Left renal cortex interstitium (tissue), 4 donors: ENCODE data around the gene DYNLT2B. TPM values are rescaled to one million over a fixed set of nuclear protein-coding genes. Genes with fewer than 3 reads are reported as not detected.
"Not testable (repeated sequence)": the region's sequence is repeated elsewhere in the genome, so short reads cannot be mapped to it uniquely, and the experiment has no call there.

Source experiments
- DNase-seq, 4 donors: peaks; one replicate each; pipeline ENCODE4 v3.0.0-alpha.2; 2013; ENCODE audit warnings: low read depth in 4 of 4, low spot score in 2 of 4, missing footprints in 1 of 4
- polyA plus RNA-seq, 4 donors: library from polyadenylated mRNA; unstranded; fragments of 120-200 nt; gene quantifications; one replicate each; pipeline ENCODE4 v1.2.1, GENCODE V29; 2013; ENCODE audit not compliant: insufficient read length in 4 of 4

The DYNLT2B gene
- 10 to 100 TPM; 34.6 to 44.8 (median 37.5) TPM for polyA plus RNA-seq

DNA sequence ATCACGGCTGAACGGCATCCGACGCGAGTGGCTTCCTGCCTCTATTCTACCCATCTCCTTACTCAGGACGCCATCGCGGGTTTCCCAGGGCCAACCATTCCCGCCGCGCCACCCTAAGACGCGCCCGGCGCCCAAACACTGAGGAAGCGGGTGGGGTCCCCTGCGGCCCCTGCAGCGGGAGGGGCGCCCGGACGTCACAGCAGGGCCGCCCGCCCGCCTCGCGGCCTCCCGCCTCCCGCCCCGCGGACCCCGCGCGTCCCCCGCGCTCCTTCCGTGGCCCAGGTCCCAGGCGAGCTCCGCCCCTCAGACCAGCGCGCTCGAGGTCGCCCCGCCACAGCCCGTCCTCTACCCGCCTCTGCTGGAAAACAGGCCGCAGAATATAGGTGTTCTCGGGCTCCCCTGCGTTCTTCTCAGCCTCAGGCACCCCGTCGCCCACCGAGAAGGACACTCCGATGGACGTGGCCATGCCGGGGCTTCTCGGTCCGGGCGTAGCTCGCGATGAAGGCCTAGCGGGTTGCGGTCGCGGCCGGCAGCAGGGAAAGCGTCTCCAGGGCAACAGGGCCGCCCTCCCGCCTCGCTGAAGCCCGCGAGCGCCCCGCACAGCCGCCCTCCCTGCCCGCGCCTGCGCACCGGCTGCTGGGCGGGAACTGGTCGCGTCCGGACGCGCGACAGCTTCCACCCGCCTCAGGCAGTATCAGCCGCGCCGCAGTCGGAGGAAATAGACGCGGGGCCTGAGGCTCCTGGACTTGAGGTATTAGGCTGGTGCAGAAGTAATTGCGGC, at the start of gene DYNLT2B:
Gene DYNLT2B (minus strand): TSS at position 554 of the 781 bp plus-strand sequence. CDS start 88 bp downstream, at position 466.
- DNase-seq = peak; percentile 63 to 86 (median 78)

DNA sequence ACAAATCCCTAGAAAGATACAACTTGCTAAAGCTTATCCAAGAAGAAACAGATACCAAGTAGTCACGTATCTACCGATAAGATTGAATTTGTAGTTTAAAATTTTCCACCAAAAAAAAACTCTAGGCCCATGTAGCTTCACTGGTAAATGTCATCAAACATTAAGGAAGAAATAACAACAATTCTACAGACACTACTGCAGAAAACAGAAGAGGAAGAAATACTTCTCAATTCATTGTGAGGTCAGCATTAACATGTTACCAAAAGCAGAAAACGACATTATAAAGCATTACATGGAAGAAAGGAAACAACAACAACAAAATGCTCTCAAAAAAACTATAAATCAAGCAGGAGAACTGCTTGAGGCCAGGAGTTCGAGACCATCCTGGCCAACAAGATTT, 47.7 kb upstream of the DYNLT2B start:
- DNase-seq = no peak

DNA sequence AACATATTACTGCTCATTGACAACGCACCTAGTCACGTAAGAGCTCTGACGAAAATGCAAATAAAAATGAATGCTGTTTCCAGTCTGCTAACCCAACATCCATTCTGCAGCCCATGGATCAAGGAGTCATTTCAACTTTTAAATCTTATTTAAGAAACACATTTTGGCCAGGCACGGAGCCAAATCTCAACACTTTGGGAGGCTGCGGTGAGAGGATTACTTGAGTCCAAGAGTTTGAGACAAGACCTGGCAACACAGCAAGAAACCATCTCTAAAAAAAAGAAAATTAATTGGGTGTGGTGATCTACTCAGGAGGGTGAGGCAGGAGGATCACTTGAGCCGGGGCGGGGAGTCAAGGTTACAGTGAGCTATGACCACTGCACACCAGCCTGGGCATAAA, 42.5 kb upstream of the DYNLT2B start:
- DNase-seq = no peak

DNA sequence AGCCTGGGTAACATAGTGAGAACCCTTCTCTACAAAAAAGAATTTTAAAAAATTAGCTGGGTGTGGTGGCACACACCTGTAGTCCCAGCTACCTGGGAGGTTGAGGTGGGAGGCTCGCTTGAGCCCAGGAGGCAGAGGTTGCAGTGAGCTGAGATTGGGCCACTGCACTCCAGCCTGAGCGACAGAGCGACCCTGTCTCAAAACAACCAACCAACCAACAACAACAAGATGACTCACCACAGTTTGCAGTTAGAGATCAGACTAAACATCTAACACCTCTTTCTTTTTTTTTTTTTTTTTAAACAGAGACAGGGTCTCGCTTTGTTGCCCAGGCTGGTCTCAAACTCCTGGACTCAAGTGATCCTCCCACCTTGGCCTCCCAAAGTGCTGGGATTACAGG, 40.5 kb upstream of the DYNLT2B start:
- not testable (repeated sequence) for DNase-seq

DNA sequence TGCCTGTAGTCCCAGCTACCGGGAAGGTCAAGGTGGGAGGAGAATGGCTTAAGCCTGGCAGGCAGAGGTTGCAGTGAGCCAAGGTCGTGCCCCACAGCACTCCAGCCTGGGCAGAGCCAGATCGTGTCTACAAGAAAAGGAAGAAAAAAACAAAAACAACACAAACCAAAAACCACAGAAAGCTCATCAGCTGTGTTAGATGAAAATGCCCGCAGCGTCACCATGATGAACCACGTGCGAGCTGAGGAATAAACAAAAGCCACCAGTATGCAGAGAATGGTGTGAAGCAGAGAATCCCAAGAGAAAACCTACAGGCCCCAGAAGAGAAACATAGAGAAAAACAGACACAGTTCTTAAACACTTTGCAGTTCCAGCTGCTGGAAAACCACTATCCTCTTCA, 39.9 kb upstream of the DYNLT2B start:
- no peak for DNase-seq

DNA sequence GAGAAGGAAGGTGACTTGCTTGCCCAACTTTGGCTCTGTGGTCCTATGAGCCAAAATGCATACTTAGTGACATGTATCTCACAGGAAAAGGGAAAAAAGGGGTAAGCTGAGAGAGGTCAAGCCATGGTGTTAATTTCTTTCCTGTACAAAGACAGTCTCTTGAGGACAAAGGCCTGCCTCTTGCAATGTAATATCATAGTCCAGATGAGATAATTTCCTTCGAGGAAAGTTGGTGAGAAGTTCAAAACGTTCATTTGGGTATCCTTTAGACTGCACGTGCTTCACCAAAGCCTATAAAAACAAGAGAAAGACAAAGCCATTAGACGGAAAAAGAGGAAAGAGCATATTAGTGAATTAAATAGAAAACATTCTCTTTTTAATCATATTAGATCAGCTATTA, 38.5 kb upstream of the DYNLT2B start:
- DNase-seq = no peak

DNA sequence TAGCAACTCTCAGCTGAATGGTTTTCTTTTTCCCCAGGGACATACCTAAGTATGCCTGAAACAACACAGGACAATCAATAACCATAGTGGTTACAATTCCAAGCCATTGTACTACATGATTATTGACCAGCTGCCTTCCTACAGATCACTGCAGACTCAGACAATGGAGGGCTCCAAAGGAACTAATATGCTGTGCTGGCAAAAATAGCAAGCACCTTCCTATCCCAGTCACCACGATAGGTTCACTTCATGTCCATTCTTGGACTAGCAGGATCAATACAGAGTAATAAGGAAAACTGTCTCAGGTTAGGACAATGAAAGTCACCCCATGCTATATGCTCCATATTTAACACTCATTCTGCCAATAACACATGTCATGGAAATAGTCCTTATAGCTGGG, 37.6 kb upstream of the DYNLT2B start:
- no peak for DNase-seq

DNA sequence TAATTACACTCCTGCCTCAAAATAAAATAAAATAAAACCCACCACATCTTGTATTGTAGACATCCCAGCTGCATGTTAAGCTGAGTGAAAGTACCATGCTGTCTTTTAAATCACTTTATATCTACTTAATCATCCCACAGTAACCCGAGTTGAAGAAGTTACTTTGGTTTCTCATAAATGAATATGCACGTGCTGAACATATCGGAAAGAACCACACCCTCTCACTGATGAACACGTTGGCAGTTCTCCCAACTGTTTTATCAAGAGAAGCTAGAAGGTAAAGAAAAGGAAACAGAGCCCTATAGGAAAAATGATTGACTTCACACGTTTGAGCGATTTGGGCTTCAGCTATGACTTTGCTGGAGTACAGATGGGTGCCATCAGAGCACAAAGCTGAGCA, 36.1 kb upstream of the DYNLT2B start:
- no peak for DNase-seq

DNA sequence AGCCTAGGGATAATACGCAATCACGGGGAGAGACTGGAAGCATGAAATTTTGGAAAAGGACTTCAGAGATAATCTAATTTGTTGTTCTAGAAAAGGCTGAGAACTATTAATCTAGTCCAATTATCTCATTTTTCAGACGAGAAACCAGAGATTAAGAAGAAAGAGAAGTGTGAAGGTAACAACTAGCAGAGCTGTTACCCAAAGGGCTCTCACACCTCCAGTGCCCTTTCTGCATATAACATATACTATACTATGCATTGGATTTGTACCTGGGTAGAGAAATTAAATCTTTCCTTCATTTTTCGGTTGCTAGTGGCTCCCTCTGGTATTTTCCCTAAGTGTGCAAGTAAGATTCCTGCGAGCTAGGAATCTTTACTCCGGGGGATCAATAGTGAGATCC, 33.5 kb upstream of the DYNLT2B start:
- no peak for DNase-seq

DNA sequence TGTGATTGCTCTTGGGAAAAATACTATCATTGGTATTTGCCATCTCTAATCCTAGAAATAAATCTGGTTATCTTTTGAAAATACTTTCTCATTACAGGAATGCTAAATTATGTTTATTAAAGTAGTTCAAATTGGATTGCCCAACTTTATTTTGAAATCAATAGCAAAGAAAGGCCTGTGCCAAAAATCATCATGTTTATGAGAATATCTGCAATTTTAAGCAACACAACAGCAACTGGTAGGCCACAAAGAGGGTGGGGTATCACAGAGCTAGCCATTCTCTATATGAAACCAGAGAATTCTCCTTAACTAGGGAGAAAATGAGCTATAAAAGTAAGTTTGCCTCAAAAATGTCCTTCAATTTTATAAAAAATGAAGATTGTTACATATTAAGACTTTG, 32.0 kb upstream of the DYNLT2B start:
- no peak for DNase-seq

DNA sequence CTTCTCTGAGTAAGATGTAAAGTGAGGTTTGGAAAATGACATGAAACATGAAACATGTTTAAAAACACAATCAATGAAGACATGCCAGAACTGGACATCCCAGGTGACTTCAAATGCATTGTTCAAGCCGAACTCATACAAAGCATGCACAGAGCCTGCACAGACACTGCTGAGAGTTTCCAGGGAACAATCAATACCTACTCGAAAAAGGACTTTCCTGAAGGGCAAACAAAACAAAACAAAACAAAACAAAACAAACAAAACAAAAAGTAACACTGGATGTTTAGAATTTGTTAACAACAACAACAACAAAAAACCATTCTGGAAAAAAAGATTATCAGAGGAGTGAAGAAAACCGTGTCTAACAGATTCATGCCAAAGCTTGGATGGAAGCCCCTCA, 30.7 kb upstream of the DYNLT2B start:
- no peak for DNase-seq

DNA sequence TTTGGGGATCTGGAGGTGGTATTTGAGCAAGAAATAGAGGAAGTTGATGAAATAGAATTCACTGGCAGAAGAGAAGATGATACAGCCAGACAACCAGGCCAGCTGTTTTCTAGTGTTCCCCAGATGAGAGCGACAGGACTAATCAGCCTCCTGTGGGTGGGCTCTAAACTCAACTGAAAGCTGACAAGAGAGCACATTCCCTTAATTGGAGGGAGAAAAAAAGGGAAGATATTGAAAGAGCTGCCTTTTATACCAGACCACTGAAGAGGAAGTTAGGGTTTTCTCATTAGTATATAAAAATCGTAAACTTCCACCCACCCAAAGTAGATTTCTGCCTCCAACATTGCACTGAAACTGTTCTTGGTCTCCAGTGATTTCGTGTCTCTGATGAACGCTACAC, 26.6 kb upstream of the DYNLT2B start:
- DNase-seq = no peak

DNA sequence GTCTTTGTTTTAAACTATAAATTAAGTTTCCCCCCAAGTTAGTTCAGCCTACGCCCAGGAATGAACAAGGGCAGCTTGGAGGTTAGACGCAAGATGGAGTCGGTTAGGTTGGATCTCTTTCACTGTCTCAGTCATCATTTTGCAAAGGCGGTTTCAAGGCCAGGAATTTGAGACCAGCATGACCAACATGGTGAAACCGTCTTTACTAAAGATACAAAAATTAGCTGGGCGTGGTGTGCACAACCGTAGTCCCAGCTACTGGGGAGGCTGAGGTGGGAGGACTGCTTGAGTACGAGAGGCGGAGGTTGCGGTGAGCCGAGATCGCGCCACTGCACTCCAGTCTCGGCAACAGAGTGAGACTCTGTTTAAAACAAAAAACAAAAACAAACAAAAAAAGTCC, 25.9 kb upstream of the DYNLT2B start:
- DNase-seq = not testable (repeated sequence)

DNA sequence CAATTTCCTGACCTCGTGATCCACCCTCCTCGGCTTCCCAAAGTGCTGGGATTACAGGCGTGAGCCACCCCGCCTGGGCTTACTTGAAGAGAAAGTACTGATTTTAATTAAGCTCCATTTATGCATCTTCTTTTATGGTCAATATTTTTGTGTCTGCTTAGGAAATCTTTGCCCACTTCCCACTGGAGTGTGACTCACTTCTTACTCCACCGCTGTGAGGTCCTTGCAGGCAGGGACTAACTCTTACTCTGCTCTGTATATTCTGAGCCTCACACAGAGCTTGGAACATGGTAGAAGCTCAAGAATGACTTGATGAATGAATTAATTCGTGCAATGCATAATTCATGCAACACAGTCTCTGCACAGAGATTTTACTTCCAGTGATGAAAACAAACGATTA, 23.1 kb upstream of the DYNLT2B start:
- no peak for DNase-seq

DNA sequence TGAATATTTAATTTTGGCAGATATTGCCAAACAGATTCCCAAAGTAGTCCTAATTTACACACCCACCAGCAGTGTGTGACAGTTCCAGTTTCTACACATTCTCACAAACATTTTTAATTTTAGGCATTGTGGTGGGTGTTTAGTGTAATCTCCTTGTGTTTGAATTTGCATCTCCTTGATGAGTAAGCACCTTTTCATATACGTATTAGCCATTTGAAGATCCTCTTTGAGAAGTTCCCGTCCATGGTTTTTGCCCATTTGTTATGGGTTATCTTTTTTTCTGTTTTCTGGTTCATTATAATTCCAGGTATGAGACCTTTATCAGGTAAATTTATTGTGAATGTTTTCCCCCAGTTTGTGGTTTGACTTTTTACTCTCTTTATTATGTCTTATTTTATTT, 22.4 kb upstream of the DYNLT2B start:
- no peak for DNase-seq

DNA sequence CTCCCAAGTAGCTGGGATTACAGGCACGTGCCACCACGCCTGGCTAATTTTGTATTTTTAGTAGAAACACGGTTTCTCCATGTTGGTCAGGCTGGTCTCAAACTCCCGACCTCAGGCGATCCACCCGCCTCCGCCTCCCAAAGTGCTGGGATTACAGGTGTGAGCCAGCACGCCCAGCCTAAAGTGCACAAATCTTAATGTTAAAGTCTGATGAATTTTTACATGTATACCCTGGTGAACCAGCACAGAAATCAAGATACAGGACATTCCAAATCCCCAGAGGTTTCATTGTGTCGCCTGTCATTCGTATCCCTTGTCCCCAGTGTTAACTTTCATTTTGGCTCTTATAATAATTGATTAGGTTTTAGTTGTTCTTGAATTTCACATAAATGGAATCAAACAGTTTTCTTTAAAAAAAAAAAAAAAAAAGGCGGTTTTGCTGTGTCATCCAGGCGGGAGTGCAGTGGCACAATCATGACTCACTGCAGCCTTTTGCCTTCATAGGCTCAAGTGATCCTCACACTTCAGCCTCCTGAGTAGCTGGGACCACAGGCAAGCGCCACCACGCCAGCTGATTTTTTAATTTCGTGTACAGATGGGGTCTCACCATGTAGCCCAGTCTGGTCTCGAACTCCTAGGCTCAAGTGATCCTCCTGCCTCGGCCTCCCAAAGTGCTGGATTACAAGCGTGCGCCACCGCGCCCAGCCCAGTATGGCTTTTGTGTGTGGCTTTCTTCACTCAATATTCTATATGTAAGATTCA, 21.6 kb upstream of the DYNLT2B start:
- no peak for DNase-seq

DNA sequence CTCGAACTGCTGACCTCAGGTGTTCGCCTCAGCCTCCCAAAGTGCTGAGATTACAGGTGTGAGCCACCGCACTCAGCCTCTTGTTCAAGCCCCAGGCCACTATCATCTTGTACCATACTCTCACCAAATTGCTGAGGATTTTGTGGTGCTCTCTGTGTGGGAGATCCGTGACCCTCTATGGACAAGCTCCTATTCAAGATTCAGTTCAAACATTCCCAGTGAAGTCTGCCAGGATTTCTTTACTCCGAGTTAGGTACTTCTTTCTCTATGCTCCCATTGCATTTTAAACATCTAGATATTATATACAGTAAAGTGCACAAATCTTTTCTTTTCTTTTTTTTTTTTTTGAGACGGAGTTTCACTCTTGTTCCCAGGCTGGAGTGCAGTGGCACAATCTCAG, 21.0 kb upstream of the DYNLT2B start:
- no peak for DNase-seq

DNA sequence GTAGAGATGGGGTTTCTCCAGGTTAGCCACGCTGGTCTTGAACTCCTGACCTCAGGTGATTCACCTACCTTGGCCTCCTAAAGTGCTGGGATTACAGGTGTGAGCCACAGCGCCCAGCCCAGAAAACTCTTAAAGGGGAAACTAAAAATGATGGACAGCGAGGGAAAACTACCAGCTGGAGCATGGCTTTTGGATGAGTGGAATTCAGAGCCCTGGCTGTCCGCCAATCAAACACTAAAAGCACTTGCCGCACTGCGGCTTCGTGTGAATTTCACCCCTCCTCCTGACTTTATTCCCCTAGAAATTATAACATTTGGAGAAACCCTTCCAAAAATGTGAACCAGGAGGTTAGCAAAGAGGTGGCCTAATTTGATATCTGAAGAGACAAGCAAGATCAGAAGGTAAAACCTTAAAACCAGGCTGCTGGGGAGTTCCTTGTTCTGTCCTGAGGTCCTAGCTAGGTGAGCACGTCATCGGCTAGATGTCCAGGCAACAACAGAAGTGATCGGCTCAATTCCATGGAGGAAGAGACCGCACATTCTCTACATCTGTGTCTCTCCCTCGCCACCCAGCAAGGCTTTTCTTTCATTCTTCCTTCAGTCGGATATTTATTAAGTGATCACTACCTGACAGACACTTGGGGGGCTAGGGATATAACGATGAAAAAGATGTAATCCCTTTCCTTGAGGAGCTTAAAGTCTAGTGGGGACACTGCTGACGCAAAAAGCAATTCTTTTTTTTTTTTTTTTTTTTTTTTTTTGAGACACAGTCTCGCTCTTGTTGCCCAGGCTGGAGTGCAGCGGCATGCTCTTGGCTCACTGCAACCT, 18.5 kb upstream of the DYNLT2B start:
- DNase-seq = no peak

DNA sequence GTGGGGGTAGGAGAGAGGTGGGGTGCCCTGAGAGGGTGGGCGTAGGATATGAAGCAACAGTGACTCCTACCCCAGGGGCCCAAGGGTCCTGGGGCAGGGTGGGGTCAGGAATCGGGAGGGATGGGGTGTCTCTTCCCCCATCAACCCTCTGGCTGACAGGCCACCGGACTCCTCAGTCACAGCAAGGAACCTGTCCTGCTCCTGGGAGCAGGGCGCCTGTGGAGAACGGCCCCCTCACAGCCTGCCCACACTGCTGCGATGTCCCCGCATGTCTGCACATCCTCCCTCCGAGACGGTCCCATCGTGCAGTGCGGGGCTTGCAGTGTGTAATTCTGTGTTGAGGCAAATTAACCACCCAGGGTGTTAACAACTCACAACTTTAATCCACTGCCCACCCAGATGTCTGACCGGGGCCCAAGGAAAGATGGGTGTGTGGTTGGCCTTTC, 17.5 kb upstream of the DYNLT2B start:
- DNase-seq = no peak

DNA sequence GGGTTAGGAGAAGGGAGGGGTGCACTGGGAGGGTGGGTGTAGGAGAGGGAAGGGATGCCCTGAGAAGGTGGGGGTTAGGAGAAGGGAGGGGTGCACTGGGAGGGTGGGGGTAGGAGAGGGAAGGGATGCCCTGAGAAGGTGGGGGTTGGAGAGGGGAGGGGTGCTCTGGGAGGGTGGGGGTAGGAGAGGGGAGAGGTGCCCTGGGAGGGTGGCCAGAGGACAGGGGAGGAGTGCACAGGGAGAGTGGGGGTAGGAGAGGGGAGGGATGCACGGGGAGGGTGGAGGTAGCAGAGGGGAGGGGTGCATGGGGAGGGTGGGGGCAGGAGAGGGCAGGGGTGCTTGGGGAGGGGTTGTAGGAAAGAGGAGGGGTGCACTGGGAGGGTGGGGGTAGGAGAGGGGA, 16.9 kb upstream of the DYNLT2B start:
- DNase-seq = no peak

DNA sequence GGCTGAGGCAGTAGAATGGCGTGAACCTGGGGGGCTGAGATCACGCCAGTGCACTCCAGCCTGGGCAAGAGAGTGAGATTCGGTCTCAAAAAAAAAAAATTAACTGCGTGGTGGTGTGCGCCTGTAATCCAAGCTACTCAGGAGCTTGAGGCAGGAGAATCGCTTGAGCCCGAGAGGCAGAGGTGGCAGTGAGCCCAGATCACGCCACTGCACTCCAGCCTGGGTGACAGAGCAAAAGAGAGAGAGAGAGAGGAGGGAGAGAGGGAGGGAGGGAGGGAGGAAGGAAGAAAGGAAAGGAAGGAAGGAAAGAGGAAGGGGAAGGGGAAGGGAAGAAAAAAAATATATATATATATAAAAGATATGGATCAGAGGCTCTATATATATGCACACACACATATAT, 14.1 kb upstream of the DYNLT2B start:
- DNase-seq = no peak
